Measurements from ENCODE around the gene CSGALNACT2. TPM values are rescaled to one million over a fixed set of nuclear protein-coding genes. Genes with fewer than 3 reads are reported as not detected.

Gene CSGALNACT2
- total and polyA plus RNA-seq, 2 of the 13 experiments (the other 11 are each of a cell fraction or from before 2014, with no cell fraction given): 3.3 to 7.1 TPM

GRCh38 chr10:43155741-43156140 is 17.5 kb downstream of the CSGALNACT2 start:
- Histone ChIP-seq H4K20me1 (ENCODE audit: insufficient read depth, low read length) (no peaks in the 10 kb centered on the region; the same call in 1 of the 2 replicates), H3K9me3 (ENCODE audit: low read length) (no peaks in the 10 kb centered on the region), H3K36me3 (replicated peaks in 1 of 2; ENCODE audit: control insufficient read depth in 1 of 2, insufficient read depth in 2 of 2, low read length in 2 of 2) (no peaks in the 10 kb centered on the region), H3K27me3 (ENCODE audit: control insufficient read depth in 1 of 2, insufficient read depth in 2 of 2, low read length in 2 of 2) (no peaks in the 10 kb centered on the region), H3K4me2 (ENCODE audit: low read depth, low read length) (no peak overlapping the region), H2AFZ (ENCODE audit: low read length) (no peak overlapping the region), H3K9ac (ENCODE audit: insufficient read depth, low read depth, low read length) (no peak overlapping the region), H3K79me2 (ENCODE audit: insufficient read depth, low read length) (peaks cover 4% of the 10 kb centered on the region), H3K4me3 (replicated peaks in 1 of 3; ENCODE audit: insufficient read depth in 1 of 3, low read depth in 2 of 3, low read length in 3 of 3) (no peak overlapping the region), H3K27ac (ENCODE audit: extremely low read length, insufficient read depth, low read length) (no peak overlapping the region), H3K4me1 (ENCODE audit: insufficient read depth, low read length) (no peaks in the 10 kb centered on the region)
- TF ChIP-seq ZNF207 (IDR thresholded peaks at IDR 0.05; ENCODE audit: borderline replicate concordance): no peak
- no peak for TF ChIP-seq FOXO1 (CRISPR knock-in tag; IDR thresholded peaks at IDR 0.05)
- TF ChIP-seq UBTF (CRISPR knock-in tag; IDR thresholded peaks at IDR 0.05): no peak
- TF ChIP-seq KAT2B (IDR thresholded peaks at IDR 0.05; ENCODE audit: borderline replicate concordance, low read depth, low read length): no peak
- TF ChIP-seq MAF1 (CRISPR knock-in tag; IDR thresholded peaks at IDR 0.05; ENCODE audit: borderline replicate concordance): no peak
- TF ChIP-seq, protein P1, sequence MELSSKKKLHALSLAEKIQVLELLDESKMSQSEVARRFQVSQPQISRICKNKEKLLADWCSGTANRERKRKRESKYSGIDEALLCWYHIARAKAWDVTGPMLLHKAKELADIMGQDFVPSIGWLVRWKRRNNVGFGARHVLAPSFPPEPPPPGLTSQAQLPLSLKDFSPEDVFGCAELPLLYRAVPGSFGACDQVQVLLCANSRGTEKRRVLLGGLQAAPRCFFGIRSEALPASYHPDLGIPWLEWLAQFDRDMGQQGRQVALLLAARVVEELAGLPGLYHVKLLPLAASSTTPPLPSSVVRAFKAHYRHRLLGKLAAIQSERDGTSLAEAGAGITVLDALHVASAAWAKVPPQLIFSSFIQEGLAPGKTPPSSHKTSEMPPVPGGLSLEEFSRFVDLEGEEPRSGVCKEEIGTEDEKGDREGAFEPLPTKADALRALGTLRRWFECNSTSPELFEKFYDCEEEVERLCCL (CRISPR knock-in tag; IDR thresholded peaks at IDR 0.05; ENCODE audit: borderline replicate concordance): no peak
- no peak for TF ChIP-seq NCOA5 (CRISPR knock-in tag; IDR thresholded peaks at IDR 0.05)
- TF ChIP-seq CENPX (CRISPR knock-in tag; IDR thresholded peaks at IDR 0.05): no peak
- no peak for TF ChIP-seq ZNF839 (CRISPR knock-in tag; IDR thresholded peaks at IDR 0.05; ENCODE audit: borderline replicate concordance)
- in situ Hi-C loops (cut with HindIII; ENCODE audit: extremely low pct_ligation_motif_present, low pct_unique_long_range_greater_than_20kb) (no loop called here), intact Hi-C loops (cut with micrococcal nuclease; ENCODE audit: unreplicated experiment) (no loop called here)
- FAIRE-seq: no peak
- DNase-seq (ENCODE audit: low spot score): no peak
- CTCF ChIA-PET (ENCODE audit: low intra/inter-chr PET ratio, low total read pairs): no interaction called here
- no peak for ATAC-seq
- no TSS peak for BruUV-seq (replicated peaks)
- POLR2A ChIA-PET: no interaction called here
- WGBS (ENCODE audit: low lambda C conversion rate): 94% methylated on average over 1 of the region's 1 CpG

All from HepG2 (cell line).